Tongue (tissue), 2 donors: ENCODE results near the gene HNRNPR. TPM values are rescaled to one million over a fixed set of nuclear protein-coding genes. Genes with fewer than 3 reads are reported as not detected.
"Not testable (repeated sequence)": the region's sequence is repeated elsewhere in the genome, so short reads cannot be mapped to it uniquely, and the experiment has no call there.

Source experiments
- DNase-seq: peaks from one replicate; pipeline ENCODE4 v3.0.0-alpha.2; 2015
- total RNA-seq: library from RNA; depleted of rRNA; stranded (reverse); fragments of >200 nt; gene quantifications from one replicate; pipeline ENCODE4 v1.2.3, GENCODE V29; 2014

HNRNPR gene
- 145 TPM for total RNA-seq

- peak; percentile 100 for DNase-seq
Observed at GRCh38 chr1:23344111-23344986, at the start of gene HNRNPR. HNRNPR (minus strand) TSS chr1:23344284; CDS start chr1:23341008, 3,276 bp downstream.

- no peak for DNase-seq
Observed at GRCh38 chr1:23393706-23394105, 49.6 kb upstream of the HNRNPR start.

GRCh38 chr1:23392125-23392855 lies 48.2 kb upstream of the HNRNPR start:
- DNase-seq = no peak

- DNase-seq = no peak
Observed at GRCh38 chr1:23389837-23390321, 45.8 kb upstream of the HNRNPR start.

- no peak for DNase-seq
Observed at GRCh38 chr1:23387494-23387893, 43.4 kb upstream of the HNRNPR start.

- DNase-seq = no peak
Observed at GRCh38 chr1:23385119-23385621, 41.1 kb upstream of the HNRNPR start.

- no peak for DNase-seq
Observed at GRCh38 chr1:23384312-23385058, 40.4 kb upstream of the HNRNPR start.

GRCh38 chr1:23383577-23384311 lies 39.7 kb upstream of the HNRNPR start:
- DNase-seq = peak; percentile 63

GRCh38 chr1:23381233-23381885 lies 37.3 kb upstream of the HNRNPR start:
- DNase-seq = no peak

- DNase-seq = no peak
Observed at GRCh38 chr1:23380719-23381118, 36.6 kb upstream of the HNRNPR start.

GRCh38 chr1:23380236-23380635 lies 36.2 kb upstream of the HNRNPR start:
- not testable (repeated sequence) for DNase-seq

- DNase-seq = no peak
Observed at GRCh38 chr1:23376890-23377811, 33.1 kb upstream of the HNRNPR start.

GRCh38 chr1:23374079-23374735 lies 30.1 kb upstream of the HNRNPR start:
- not testable (repeated sequence) for DNase-seq

- peak; percentile 68 for DNase-seq
Observed at GRCh38 chr1:23371987-23372880, 28.1 kb upstream of the HNRNPR start.

- peak; percentile 82 for DNase-seq
Observed at GRCh38 chr1:23370709-23371584, 26.9 kb upstream of the HNRNPR start.

- no peak for DNase-seq
Observed at GRCh38 chr1:23370330-23370708, 26.2 kb upstream of the HNRNPR start.
